CD14-positive monocyte (primary cell): ENCODE results near the gene SEPTIN14. TPM values are rescaled to one million over a fixed set of nuclear protein-coding genes. Genes with fewer than 3 reads are reported as not detected.

Source experiments
- DNase-seq, 3 donors: peaks; one replicate each; pipeline ENCODE4 v3.0.0-alpha.2; 2011 to 2022
- H2AFZ ChIP-seq: 2 replicates; pipeline ENCODE4 v1.6.0; 2012; ENCODE audit warnings: mild to moderate bottlenecking, low read depth, low read length, inconsistent platforms; ENCODE audit not compliant: insufficient read depth, poor library complexity, severe bottlenecking
- H3K27ac ChIP-seq, 2 donors: 1 replicate in 1 of 2; 2 replicates in 1 of 2; pipeline ENCODE4 v1.5.1; 2012 to 2013; ENCODE audit warnings: low read length in 2 of 2, control low read depth in 1 of 2, inconsistent platforms in 1 of 2, low read depth in 1 of 2, mild to moderate bottlenecking in 1 of 2
- H3K27me3 ChIP-seq, 2 donors: one replicate each; pipeline versions ENCODE4 v1.6.0 to v1.6.1; 2011 to 2013; ENCODE audit warnings: low read length in 2 of 2; ENCODE audit not compliant: control insufficient read depth in 2 of 2, insufficient read depth in 2 of 2
- H3K36me3 ChIP-seq, 2 donors: replicated peaks in 1 of 2; 1 replicate in 1 of 2; 2 replicates in 1 of 2; pipeline versions ENCODE4 v1.5.1 to v1.6.1; 2012 to 2013; ENCODE audit warnings: low read length in 2 of 2, control low read depth in 1 of 2, inconsistent platforms in 1 of 2, mild to moderate bottlenecking in 1 of 2; ENCODE audit not compliant: insufficient read depth in 2 of 2, control insufficient read depth in 1 of 2
- H3K4me1 ChIP-seq, 2 donors: 1 replicate in 1 of 2; 2 replicates in 1 of 2; pipeline versions ENCODE4 v1.5.1 to v1.6.1; 2012 to 2013; ENCODE audit warnings: low read length in 2 of 2, control low read depth in 1 of 2, inconsistent platforms in 1 of 2, mild to moderate bottlenecking in 1 of 2, moderate library complexity in 1 of 2; ENCODE audit not compliant: insufficient read depth in 2 of 2, control insufficient read depth in 1 of 2
- H3K4me2 ChIP-seq: replicated peaks from 2 replicates; pipeline ENCODE3; 2012; ENCODE audit warnings: low read length, moderate library complexity, mild to moderate bottlenecking; ENCODE audit not compliant: poor library complexity, severe bottlenecking; ENCODE audit errors: extremely low read depth
- H3K4me3 ChIP-seq, 3 experiments: fragments of 200-600 bp in 1 of 3; sonication (generic) in 1 of 3; replicated peaks in 1 of 3; 1 replicate in 2 of 3; 2 replicates in 1 of 3; pipeline ENCODE4 v1.5.1; 2011 to 2013; ENCODE audit warnings: low read length in 3 of 3, mild to moderate bottlenecking in 3 of 3, control low read depth in 2 of 3, low read depth in 2 of 3, inconsistent platforms in 1 of 3, moderate library complexity in 1 of 3
- H3K79me2 ChIP-seq: 2 replicates; pipeline ENCODE4 v1.6.0; 2012; ENCODE audit warnings: mild to moderate bottlenecking, control low read depth, inconsistent platforms, low read length, moderate library complexity; ENCODE audit not compliant: insufficient read depth
- H3K9ac ChIP-seq: 2 replicates; pipeline ENCODE4 v1.6.0; 2017; ENCODE audit warnings: low read length, mild to moderate bottlenecking; ENCODE audit not compliant: insufficient read depth, poor library complexity, severe bottlenecking
- H3K9me3 ChIP-seq, 2 donors: replicated peaks in 1 of 2; 1 replicate in 1 of 2; 2 replicates in 1 of 2; pipeline versions ENCODE4 v1.5.1 to v1.6.1; 2012 to 2013; ENCODE audit warnings: low read length in 2 of 2, control low read depth in 1 of 2; ENCODE audit not compliant: control insufficient read depth in 1 of 2, insufficient read depth in 1 of 2
- H4K20me1 ChIP-seq: 2 replicates; pipeline ENCODE4 v1.6.0; 2012; ENCODE audit warnings: mild to moderate bottlenecking, low read length, control low read depth, moderate library complexity; ENCODE audit not compliant: insufficient read depth
- H3K27ac Mint-ChIP-seq, 7 donors: one replicate each; pipeline ENCODE4 v1.8.0; 2020; ENCODE audit warnings: mild to moderate bottlenecking in 7 of 7, mixed read lengths in 7 of 7, moderate library complexity in 6 of 7, inconsistent platforms in 2 of 7
- H3K27me3 Mint-ChIP-seq, 3 donors: one replicate each; pipeline ENCODE4 v1.8.0; 2021 to 2022; ENCODE audit warnings: low read depth in 3 of 3, mild to moderate bottlenecking in 3 of 3, mixed read lengths in 3 of 3, moderate library complexity in 3 of 3, inconsistent platforms in 1 of 3
- H3K36me3 Mint-ChIP-seq, 2 donors: one replicate each; pipeline ENCODE4 v1.8.0; 2020; ENCODE audit warnings: mixed read lengths in 2 of 2, inconsistent platforms in 1 of 2, mild to moderate bottlenecking in 1 of 2
- H3K4me1 Mint-ChIP-seq: one replicate; pipeline ENCODE4 v1.8.0; 2020; ENCODE audit warnings: mild to moderate bottlenecking, mixed read lengths
- H3K4me3 Mint-ChIP-seq, 2 donors: one replicate each; pipeline ENCODE4 v1.8.0; 2020; ENCODE audit warnings: mild to moderate bottlenecking in 2 of 2, mixed read lengths in 2 of 2, moderate library complexity in 1 of 2
- H3K9me3 Mint-ChIP-seq, 7 donors: one replicate each; pipeline ENCODE4 v1.8.0; 2020 to 2022; ENCODE audit warnings: mixed read lengths in 7 of 7, mild to moderate bottlenecking in 6 of 7, moderate library complexity in 6 of 7, inconsistent platforms in 2 of 7
- CTCF ChIP-seq: fragments of 200-600 bp; IDR thresholded peaks from one replicate; pipeline ENCODE4 v1.8.0; 2022; ENCODE audit warnings: antibody characterized with exemption, mild to moderate bottlenecking
- WGBS: methylation state at CpG from one replicate; pipeline ENCODE4 v1.1.5; 2013; ENCODE audit warnings: missing lambda C conversion rate; ENCODE audit not compliant: insufficient coverage; 5-methylcytosine and 5-hydroxymethylcytosine counted together
- intact Hi-C, 2 donors: fragments of 100-400 bp; cut with micrococcal nuclease; formaldehyde crosslinking; loops; one replicate each; pipeline versions ENCODE4 v1.15.0 to v1.15.1; 2023
- polyA plus RNA-seq, 3 donors: library from polyadenylated mRNA; depleted of rRNA in 1 of 3; unstranded in 2 of 3; stranded (reverse) in 1 of 3; fragments of 300-500 nt in 2 of 3; fragments of >200 nt in 1 of 3; fragmentation: Illumina TruSeq in 2 of 3; gene quantifications; 1 replicate in 2 of 3; 2 replicates in 1 of 3; pipeline ENCODE4 v1.2.3, GENCODE V29; 2012 to 2021

The SEPTIN14 gene
- polyA plus RNA-seq, 3 donors, result not detected

- Histone ChIP-seq H3K9me3 (peaks cover 2 to 3% of the 10 kb centered on the region in 2 donors), H3K79me2 (no peaks in the 10 kb centered on the region), H3K36me3 (no peaks in the 10 kb centered on the region), H3K9ac (no peak overlapping the region), H4K20me1 (no peaks in the 10 kb centered on the region), H2AFZ (no peak overlapping the region), H3K4me2 (no peak overlapping the region), H3K4me1 (no peaks in the 10 kb centered on the region), H3K27me3 (no peaks in the 10 kb centered on the region), H3K4me3 (no peak overlapping the region), H3K27ac (no peak overlapping the region)
- 89% methylated on average over 4 of the region's 8 CpGs for WGBS
- DNase-seq, result no peak
- H3K27me3 Mint-ChIP-seq, result peaks cover 0 to 7% (median 3%) of the 10 kb centered on the region in 3 donors
- H3K9me3 Mint-ChIP-seq, result peaks cover 2 to 33% (median 7%) of the 10 kb centered on the region in 7 donors
- H3K36me3 Mint-ChIP-seq, result peaks cover 0 to 7% of the 10 kb centered on the region in 2 donors
- intact Hi-C loops, result no loop called here
- no peak for TF ChIP-seq CTCF
- no peak overlapping the region for H3K4me3 Mint-ChIP-seq
- H3K4me1 Mint-ChIP-seq, result no peaks in the 10 kb centered on the region
- H3K27ac Mint-ChIP-seq, result peak overlapping the region in 1 of 7 donors; percentile 27
Measured at GRCh38 chr7:55776196-55776595, 86.4 kb downstream of the SEPTIN14 start.

- intact Hi-C loops, result no loop called here
- H3K9me3 ChIP-seq, result peaks cover 0 to 3% of the 10 kb centered on the region in 2 donors
- Mint-ChIP-seq H3K27me3 (peaks cover 0 to 5% (median 0%) of the 10 kb centered on the region in 3 donors), H3K4me1 (no peaks in the 10 kb centered on the region), H3K27ac (no peak overlapping the region), H3K9me3 (peaks cover 0 to 37% (median 6%) of the 10 kb centered on the region in 7 donors), H3K4me3 (no peak overlapping the region), H3K36me3 (peaks cover 0 to 7% of the 10 kb centered on the region in 2 donors)
- no peak overlapping the region for H3K27ac ChIP-seq
- H3K79me2 ChIP-seq, result no peaks in the 10 kb centered on the region
- H3K4me3 ChIP-seq, result no peak overlapping the region
- no peak overlapping the region for H3K4me2 ChIP-seq
- H3K9ac ChIP-seq, result no peak overlapping the region
- WGBS, result 79% methylated on average over 2 of the region's 11 CpGs
- no peak for TF ChIP-seq CTCF
- no peaks in the 10 kb centered on the region for H3K36me3 ChIP-seq
- H4K20me1 ChIP-seq, result no peaks in the 10 kb centered on the region
- H2AFZ ChIP-seq, result no peak overlapping the region
- DNase-seq, result no peak
- H3K4me1 ChIP-seq, result no peaks in the 10 kb centered on the region
- H3K27me3 ChIP-seq, result no peaks in the 10 kb centered on the region
Measured at GRCh38 chr7:55775051-55775420, 87.5 kb downstream of the SEPTIN14 start.
